Astrocyte of the spinal cord (primary cell): ENCODE data around the gene KLK8.

Experiments used
- DNase-seq: peaks from one replicate; pipeline ENCODE4 v3.0.0; 2011; ENCODE audit warnings: low read depth, low spot score
- H3K4me3 ChIP-seq: 2 replicates; pipeline ENCODE4 v1.5.1; 2011; ENCODE audit warnings: low read depth, mild to moderate bottlenecking, low read length, moderate library complexity
- CTCF ChIP-seq: IDR thresholded peaks from 2 replicates; pipeline ENCODE4 v1.5.1; 2012; ENCODE audit warnings: low read depth, mild to moderate bottlenecking, low read length, inconsistent platforms
- in situ Hi-C: cut with HindIII; loops from 2 replicates; pipeline ENCODE4 v1.10.0; 2017; ENCODE audit warnings: low sequenced_read_pairs

KLK8 gene

GRCh38 chr19:50962245-50962644 is 39.2 kb downstream of the KLK8 start:
- no peak overlapping the region for H3K4me3 ChIP-seq
- TF ChIP-seq CTCF = no peak
- in situ Hi-C loops = no loop called here
- DNase-seq = no peak

- no peak overlapping the region for H3K4me3 ChIP-seq
- TF ChIP-seq CTCF = no peak
- in situ Hi-C loops = no loop called here
- no peak for DNase-seq
Observed at GRCh38 chr19:50959731-50960500, 41.5 kb downstream of the KLK8 start.

GRCh38 chr19:50957587-50957986 is 43.8 kb downstream of the KLK8 start:
- DNase-seq = no peak
- in situ Hi-C loops = no loop called here
- H3K4me3 ChIP-seq = no peak overlapping the region
- TF ChIP-seq CTCF = no peak

- in situ Hi-C loops = no loop called here
- TF ChIP-seq CTCF = no peak
- DNase-seq = no peak
- H3K4me3 ChIP-seq = no peak within 1 kb of the TSS
Observed at GRCh38 chr19:50952910-50953309, 48.5 kb downstream of the KLK8 start, which contains the start of gene KLK5. TSS of gene KLK5 (minus strand) at chr19:50953038. CDS start at chr19:50952657, 381 bp downstream.

- no peak for TF ChIP-seq CTCF
Observed at GRCh38 chr19:50949861-50950260, 51.5 kb downstream of the KLK8 start.

GRCh38 chr19:50947123-50947522 is 54.3 kb downstream of the KLK8 start:
- in situ Hi-C loops = no loop called here

More at GRCh38 chr19:50949861-50950260, 51.5 kb downstream of the KLK8 start:
- no peak for DNase-seq
- H3K4me3 ChIP-seq = no peak overlapping the region
- in situ Hi-C loops = no loop called here

More at GRCh38 chr19:50947123-50947522, 54.3 kb downstream of the KLK8 start:
- DNase-seq = no peak
- H3K4me3 ChIP-seq = no peak overlapping the region
- no peak for TF ChIP-seq CTCF
